Smooth muscle cell of the brain vasculature (primary cell): ENCODE results near the gene TMEM212.
A peak's percentile ranks its signal among the peaks of the same experiment; 100 is the strongest.

ENCODE experiments used
- DNase-seq: peaks from one replicate; pipeline ENCODE4 v3.0.0-alpha.2; 2012; ENCODE audit warnings: low read depth, low spot score

The TMEM212 gene

DNA sequence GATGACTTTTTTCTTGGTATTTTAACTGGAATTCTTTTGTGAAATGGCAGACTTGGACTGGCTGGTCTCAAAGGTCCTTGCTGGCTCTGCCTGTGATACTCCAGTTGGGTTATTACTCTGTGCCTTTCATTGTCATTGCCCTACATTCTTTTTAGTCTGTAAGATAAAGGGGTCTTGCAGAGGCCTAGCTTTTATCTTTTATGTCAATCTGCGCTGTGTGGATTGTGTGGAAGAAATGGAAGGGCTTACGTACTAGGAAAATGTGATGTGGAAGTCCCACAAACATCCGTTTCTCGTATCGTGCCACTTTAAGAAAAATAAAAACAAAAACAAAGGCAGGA lies 8.7 kb upstream of the TMEM212 start:
- DNase-seq = no peak

DNA sequence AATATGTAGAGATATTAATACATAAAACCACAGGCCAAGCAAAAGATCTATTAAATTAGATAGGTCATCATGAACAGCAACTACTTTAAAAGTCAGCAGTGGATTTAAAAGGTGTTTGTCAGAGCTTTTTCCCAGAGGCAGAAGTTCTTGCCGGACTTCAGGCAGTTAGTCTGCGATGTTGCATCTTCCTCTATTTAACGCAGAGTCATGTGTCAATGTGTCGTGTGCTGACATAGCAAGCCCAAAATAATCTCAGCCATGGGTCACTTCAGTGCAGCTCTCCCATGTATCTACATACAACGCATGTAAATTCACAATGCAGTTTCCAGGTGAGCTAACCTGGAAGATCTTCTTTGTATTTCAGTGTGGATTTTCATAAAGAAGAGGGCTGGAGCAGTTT lies 8.0 kb upstream of the TMEM212 start:
- DNase-seq = no peak

DNA sequence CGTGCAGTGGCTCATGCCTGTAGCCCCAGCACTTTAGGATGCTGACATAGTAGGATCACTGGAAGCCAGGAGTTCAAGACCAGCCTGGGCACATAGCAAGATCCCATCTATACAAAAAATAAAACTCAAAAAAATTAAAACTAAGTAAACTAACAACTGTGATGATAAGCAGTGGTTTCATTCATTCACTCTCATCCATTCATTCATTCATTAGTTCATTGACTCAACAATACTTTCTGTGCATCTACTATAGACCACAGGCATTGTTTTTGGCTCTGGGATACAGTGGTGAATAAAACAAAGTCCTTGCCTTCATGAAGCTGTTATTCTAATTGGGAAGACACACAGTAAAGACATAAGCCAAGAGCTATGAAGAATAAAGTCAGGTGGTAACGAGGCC lies 7.5 kb upstream of the TMEM212 start:
- DNase-seq = no peak

DNA sequence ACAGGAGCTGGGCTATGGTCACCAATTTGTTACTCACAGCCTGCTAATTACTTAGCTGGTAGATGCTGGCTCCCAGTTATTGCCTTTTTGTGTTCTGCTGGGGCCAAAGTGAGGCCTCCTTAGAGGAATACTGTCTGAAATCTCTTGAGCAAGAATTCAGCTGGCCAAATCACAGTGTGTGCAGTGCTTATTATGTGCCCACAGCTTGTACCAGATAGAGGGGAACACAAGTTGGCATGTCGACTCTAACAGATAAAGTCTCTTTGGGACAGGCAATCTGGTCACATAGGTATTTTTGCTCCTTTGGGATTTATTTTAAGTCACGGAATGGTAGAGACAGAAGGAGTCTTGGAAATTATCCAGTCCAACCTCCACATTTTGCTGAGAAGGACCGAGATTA lies 6.3 kb upstream of the TMEM212 start:
- no peak for DNase-seq

DNA sequence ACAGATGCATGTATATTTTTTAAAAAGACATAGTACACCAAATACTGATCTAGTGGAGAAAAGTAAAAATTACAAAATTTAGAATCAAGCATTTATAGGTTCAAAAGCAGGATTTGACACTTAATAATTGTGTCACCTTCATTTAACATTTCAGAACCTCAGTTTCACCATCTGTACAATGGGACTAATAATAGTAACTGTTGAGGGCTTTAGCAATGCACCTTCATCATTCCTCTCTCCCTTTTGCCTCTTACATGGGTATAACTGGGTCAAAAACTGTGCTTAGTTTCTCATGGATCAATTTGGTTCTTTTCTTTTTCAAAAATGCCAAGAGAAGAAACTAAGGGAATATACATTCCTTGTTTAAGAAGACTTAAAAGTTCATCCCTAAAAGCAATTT lies 5.5 kb upstream of the TMEM212 start:
- no peak for DNase-seq

DNA sequence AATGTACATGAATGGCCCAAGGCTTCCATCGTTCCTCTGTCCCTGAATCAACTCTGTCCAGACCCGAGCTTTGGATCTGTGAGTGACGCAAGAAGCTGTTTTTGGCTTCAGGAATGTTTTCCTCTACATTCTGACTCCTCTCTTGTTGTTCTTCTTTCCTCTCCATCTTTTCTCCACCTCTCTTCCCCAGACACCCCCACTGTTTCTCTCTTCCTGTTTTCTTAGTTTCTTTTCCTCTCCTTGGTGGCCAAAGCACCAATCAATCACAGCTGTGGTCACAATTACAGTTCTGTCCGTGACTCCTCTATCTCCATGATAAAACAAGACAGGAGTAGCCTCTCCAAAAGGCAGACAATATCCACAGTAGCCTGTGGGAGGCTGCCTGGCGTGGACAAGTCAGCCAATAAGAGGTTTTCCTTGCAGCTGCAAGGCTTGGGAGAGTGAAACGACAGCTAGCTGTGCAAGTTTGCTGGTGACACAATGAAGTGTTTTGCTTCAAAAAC lies 4.9 kb upstream of the TMEM212 start:
- DNase-seq = peak; percentile 77

DNA sequence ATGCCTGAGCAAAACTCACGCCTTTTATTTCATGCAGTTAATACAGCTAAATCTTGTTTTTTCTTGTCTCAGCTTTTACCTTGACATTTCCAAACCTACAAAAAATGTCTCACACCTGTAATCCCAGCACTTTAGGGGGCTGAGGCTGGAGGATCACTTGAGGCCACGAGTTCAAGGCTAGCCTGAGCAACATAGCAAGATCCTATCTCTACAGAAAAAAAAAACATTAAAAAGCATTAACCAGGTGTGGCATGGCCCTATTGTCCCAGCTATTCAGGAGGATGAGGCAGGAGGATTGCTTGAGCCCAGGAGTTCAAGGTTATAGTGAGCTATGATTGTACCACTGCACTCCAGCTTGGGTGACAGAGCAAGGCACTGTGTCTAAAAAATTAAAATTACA lies 3.9 kb upstream of the TMEM212 start:
- no peak for DNase-seq

DNA sequence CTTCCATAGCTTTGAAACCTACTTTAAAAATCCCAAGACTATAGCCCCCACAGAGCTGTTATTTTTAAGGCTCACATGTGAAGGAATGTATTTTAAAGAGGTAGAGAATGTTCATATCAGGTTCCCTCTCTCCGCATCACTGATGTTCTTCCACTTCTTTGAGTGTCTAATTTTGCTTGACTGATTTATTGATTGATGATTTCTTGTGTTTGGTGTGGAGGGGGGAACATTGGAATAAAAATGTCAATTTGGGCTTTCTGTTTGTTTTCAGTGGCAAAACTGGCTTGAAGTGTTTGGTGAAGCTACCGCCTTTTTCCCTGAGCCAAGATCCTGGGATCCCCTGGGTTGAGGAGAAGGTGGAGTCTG lies 2.7 kb upstream of the TMEM212 start:
- DNase-seq = no peak

DNA sequence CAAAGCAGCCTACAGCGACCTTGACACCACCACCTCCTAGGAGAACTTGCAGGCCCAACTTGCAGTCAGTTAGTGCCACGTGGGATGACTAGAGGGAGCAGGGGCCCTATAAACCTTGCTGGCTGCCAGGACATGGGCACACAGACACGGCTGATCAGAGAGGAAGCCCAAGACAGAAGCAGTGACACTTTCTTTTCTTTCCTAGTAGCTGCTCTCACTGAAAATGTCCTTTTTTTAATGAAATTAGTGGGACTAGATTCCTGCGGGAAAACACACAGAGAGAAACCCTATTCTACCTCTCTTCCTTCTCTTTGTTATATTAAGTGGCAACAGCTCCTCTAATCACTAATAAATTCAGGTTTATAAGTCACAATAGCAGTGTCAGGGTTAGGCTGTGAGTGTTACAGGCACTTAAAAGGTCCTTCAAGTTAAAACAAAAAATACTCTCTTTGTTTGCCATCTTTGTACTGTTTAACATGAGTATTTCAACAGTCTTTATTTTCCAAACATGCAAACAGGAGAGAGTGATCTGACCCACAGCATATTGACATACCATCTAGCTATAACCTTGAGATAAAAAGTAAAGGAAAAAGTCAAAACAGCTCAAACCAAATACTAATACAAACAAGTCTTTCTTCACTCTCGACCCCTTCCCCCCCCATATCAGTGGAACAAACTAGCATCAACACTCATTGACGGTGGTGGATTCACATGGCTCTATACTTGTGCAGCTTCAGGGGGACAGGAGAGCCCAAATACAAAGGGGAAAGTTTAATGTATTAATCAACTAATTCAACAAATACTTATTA lies 2.1 kb upstream of the TMEM212 start:
- DNase-seq = no peak

DNA sequence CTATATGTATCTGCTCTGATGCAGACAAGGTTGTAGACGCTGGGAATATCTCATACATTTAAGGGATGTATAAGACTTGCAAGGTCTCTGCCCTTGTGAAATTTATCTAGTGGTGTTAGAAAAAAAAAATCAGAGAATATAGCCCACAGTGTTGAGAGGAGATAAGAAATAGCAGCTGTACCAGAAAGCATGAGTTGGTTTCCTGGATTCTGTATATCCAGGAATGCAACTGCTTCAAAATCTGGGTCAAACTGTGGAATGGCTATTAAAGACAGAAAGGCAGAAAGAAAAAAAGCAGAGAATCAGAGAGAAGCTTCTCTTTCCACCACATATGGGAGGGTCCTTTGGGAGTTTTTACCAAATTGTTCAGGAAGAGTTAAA lies 1.5 kb upstream of the TMEM212 start:
- DNase-seq = no peak

DNA sequence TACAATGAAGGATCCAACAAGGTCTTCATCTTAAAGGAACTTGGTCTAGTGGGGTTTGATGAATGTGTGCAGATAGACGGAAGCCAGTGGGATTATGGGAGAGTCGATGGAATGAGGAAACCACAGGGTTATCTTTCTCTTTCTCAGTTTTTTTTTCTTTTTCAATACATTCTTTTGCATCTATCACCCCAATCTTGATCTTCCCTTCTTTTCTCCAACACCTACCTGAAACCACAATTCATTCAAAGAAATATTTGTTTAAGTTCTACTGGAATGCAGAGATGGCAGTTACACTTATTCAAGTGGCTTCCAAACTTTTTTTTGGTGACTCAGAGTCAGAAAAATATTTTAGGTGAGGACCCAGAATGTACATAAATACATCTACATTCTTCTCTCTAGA lies 1.7 kb downstream of the TMEM212 start:
- DNase-seq = no peak

DNA sequence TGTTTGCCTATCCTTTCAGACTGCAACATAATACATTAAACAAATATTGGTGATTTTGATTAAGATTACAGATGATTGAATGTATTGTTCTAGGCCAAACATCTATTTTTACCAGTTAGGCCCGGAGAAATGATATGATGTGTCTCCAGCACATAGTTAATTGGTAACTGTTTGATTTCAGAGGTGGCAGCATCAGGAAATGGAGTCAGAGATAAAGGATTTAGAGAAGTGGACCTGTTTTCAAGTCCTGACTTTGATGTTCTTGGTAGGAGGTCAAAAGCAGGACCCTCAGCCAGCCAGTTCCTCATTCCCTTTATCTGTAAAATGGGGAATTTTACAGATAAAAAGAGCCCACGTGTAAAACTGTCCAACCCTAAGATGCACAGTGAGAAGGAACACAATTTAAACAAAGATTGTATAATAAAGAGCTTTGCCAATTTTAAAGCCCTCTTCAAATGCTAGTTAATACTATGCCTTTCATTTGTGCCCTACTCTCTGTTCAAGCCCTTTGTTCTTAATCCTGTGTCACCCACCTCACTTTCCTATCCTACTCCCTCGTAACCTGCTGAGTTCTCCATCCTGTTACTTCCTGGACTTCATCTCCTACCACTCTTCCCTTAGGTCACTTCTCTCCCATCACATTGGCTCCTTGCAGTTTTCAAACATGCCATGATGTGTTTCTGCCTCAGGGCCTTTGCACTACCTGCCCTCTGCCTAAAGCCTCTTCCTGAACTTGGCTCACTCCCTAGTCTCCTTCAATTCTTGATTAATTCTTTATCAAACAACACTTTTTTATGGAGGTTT lies 2.5 kb downstream of the TMEM212 start:
- DNase-seq = no peak

DNA sequence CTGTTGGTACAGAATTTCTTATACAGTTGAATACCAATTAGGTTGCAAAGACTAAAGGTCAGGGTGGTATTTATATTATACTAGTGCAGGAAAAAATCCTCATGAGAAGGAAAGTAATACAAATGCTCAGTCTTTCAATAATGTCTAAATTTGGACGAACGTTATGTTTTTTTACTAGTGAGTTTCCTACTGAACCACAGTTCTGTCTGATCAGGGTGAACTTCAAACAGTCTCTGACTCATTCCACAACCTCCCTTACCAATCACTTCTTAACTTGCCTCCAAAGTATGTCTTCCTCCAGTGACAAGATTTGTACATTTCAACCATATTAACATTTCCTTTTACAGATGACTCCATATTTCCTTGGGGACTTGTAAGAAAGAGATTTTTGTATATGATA lies 3.4 kb downstream of the TMEM212 start:
- no peak for DNase-seq

DNA sequence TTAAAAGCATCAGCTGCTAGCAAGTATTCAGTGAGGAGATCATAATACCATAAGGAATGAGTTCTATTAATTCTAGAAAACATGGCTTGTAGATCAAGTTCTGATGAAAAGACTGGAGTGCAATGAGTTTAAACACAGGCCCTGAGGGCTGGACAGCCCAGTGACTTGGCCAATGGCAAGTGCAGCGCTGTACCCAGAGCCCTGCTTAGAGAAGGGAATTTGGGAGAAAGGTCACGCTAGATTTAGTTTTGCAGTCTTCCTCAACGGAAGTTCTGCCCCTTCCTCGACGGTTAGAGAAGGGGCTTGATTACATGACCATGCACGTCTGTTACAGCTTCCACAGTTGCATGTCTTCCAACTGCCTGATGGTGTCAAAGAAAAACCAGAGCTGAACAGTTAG lies 4.0 kb downstream of the TMEM212 start:
- DNase-seq = no peak

DNA sequence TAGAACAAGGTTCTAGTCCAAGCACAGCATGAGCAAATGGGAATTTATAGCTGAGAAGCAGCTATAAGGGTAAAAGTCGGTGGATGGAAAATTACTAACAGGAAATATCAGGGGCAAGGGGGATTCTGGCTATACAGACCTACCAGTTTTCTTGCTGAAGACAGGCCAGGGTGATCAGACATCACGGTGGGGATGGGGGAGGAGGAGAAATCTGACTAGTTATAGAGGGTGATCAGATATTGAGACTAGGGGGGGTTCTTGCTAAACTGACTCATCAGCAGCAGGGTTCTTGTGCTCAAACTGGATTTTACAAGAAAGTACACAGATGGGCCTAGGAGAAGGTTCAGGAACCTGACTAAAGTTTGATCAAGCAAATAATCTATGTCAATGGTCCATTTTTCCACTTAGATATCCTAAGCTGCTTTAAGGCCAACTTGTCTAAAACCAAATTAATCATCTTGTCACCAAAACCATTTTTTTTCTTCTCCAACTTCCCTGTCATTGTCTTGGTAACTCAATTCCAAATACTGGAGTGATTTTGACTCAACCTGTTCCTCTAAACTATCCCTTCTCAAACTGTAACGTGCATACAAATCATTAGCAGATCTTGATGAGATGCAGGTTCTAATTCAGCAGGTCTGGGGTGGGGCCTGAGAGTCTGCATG lies 4.6 kb downstream of the TMEM212 start:
- DNase-seq = no peak

DNA sequence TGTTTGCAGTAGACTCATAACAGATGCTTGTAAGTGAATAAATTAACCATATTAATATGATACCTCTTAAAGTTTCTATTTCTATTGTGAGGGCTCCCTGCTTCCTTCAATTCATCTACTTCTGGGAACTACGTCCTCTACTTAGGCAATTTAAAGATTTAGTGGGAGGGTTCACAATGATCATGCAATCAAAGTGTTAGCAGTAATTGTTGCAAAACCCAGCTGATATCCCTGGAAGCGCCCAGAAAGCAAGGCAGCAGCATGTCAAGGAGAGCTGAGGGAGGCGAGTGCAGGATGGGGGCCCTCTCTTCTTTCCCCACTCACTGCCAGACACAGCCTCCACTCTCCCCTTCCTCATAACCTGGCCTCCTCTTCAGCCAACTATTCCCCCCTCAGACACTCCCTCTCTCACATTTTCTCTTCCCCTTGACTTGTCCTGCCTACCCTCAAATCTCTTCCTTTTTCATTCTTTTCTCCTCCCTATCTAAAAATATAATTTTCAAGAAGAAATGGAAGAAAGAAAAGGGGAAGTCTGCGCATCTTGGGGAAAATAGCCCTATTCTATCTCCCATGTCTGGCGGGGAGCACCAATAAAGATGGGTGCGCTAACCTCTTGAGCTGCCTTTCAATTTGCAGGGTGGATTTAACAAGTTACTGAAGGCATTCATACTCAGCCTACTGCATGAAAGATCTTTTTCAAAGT lies 6.6 kb downstream of the TMEM212 start:
- no peak for DNase-seq

DNA sequence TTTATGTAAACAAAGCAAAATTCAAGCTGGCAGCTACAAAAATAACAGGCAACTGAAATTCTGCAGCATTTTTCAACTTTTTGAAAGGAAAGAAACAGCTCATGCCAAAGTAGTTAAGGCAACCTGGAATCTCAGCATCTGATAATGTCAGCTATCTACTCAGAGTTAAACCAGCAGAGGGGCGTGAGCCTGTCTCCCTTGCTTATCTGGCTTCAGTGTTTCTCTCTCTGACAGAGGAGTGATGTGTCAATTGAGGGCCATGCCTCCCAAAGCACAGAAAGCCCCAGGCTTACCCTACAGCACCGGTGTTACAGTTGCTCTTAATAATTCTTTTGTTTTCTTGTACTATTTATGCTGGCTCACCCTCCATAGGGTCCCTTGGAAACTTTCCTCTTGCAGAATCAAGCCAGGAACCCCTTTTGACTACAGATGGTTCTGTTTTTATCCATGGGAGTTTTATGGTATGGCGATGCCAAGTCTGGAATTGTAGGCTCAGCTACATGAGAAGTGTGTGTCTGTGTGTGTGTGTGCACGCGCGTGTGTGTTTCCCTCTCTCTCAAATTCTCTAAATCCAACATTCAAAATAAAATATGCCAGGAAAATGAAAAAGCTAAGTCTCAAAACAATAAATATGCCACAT lies 7.3 kb downstream of the TMEM212 start:
- DNase-seq = no peak

DNA sequence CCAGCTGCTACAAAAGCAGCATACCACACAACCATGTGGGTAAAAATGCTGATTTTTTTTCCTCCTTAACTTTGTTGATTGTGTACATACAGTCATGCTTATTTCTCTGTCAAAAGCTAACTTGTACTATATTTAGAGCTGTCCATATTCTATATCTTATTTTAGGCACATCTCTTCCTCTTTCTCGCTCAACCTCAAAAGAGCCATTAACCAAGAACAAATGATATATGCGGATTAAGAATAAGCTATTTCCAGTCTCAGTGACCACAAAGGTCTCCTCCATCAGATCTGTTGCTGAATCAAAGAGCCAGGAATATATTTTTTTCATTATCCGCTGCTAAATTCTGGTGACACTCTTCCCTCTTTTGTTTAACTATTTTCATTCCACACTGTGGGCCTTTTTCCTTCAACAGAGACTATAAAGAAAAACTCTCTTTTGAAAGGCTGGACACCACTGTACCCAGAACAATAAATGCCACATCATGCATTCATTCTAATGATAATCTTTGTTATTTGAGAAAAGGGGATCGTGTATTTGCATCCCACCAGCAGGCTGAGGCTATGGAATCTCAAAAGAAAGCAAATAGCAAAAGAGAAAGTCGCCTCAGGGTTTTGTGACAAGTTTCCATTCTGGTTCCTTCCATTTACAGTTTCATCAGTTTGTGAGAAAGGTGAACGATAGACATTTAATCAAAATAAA lies 8.0 kb downstream of the TMEM212 start:
- DNase-seq = no peak

DNA sequence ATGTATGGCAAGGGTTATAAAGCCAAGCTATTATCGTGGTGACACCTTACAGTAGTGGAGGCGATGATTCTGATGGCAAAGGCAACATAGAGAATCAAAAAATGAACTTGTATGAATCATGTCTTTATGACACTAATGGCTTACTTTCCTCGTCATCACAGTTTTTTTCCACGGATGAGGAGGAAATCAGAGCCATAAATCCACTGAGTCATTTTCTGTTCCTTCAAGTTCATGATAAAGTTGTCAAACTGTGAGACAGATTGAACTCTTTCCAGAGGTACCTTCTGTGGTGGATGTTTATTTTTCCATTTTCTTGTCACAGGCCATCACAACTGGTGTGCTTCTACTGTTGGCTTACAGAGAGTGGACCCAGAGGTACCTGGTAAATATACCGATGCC lies 8.5 kb downstream of the TMEM212 start:
- DNase-seq = no peak

DNA sequence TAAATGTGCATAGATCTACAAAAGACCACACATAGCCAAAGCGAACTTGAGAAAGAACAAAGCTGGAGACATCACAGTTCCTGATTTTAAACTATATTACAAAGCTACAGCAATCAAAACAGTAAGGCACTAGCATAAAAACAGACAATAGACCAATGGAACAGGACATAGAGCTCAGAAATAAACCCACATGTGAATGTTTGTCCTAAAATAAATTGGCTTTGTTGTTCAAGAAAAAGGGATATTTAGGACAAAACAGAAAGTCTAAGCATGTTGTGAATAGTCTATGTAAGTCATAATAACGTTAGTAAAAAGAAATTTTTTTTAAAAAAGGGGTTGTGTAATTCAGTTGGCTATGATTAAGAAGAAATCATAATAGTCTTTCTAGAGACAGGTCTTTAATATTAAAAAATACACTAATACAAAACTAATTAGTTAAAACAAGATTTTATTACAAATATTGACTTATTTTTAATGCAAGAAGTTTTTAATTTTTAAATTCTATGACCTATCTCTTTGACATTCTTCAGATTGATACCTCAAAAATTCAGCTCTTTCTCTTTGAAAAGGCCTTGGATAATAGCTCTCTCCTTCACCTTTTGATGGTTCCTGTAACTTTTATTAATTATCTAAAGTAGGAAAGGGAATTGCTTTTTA lies 11.6 kb downstream of the TMEM212 start:
- DNase-seq = no peak
